Measurements from ENCODE around the gene PRAMEF20.

The PRAMEF20 gene

DNA sequence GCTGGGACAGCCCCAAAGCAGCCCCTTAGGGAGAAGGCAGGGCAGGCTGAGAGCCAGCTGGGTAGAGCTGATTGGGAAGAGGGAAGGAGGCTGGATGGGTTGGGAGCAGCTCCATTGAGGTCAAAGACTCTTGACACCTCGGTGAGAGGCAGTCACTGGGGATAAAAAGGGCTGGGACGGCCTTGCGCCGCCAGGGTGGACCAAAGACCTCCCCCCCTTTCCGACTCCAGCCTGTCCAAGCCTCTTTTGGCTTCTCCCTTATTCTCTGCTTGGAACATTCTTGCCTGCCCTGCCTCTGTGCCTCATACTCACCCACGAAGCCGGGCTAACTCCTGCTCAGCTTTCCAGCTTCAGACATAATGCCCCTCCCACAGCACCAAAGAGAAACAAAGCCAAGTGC lies 52.4 kb downstream of the PRAMEF20 start:
- Histone ChIP-seq H3K36me3 (ENCODE audit: control insufficient read depth, insufficient read depth, low read length) (no peaks in the 10 kb centered on the region), H3K27me3 (replicated peaks; ENCODE audit: control insufficient read depth, insufficient read depth, low read length) (no peaks in the 10 kb centered on the region; the same call in none of the 2 replicates), H3K4me3 (replicated peaks; ENCODE audit: low read depth, low read length) (no peak overlapping the region)
- TF ChIP-seq, protein P1, sequence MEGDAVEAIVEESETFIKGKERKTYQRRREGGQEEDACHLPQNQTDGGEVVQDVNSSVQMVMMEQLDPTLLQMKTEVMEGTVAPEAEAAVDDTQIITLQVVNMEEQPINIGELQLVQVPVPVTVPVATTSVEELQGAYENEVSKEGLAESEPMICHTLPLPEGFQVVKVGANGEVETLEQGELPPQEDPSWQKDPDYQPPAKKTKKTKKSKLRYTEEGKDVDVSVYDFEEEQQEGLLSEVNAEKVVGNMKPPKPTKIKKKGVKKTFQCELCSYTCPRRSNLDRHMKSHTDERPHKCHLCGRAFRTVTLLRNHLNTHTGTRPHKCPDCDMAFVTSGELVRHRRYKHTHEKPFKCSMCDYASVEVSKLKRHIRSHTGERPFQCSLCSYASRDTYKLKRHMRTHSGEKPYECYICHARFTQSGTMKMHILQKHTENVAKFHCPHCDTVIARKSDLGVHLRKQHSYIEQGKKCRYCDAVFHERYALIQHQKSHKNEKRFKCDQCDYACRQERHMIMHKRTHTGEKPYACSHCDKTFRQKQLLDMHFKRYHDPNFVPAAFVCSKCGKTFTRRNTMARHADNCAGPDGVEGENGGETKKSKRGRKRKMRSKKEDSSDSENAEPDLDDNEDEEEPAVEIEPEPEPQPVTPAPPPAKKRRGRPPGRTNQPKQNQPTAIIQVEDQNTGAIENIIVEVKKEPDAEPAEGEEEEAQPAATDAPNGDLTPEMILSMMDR (IDR thresholded peaks at IDR 0.05; ENCODE audit: insufficient read depth, low read length, poor library complexity, severe bottlenecking), result no peak
- DNase-seq (ENCODE audit: extremely low read depth, insufficient read length), result no peak

DNA sequence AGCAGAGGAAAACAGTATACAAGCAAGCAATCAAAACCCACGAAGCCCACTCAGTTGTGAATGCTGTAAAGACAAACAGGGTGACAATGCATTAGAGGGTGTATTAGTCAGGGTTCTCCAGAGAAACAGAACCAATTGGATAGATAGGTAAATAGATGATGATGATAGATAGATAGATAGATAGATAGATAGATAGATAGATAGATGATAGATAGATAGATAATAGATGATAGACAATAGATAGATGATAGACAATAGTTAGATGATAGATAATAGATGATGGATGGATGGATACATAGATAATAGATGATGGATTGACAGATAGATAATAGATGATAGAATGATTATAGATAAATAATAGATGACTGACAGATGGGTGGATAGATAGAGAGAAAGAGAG lies 55.3 kb downstream of the PRAMEF20 start:
- TF ChIP-seq, protein P1 (IDR thresholded peaks at IDR 0.05; ENCODE audit: insufficient read depth, low read length, poor library complexity, severe bottlenecking), result no peak
- no peaks in the 10 kb centered on the region for H3K36me3 ChIP-seq (ENCODE audit: control insufficient read depth, insufficient read depth, low read length)
- no peak overlapping the region for H3K4me3 ChIP-seq (replicated peaks; ENCODE audit: low read depth, low read length)
- no peaks in the 10 kb centered on the region; the same call in none of the 2 replicates for H3K27me3 ChIP-seq (replicated peaks; ENCODE audit: control insufficient read depth, insufficient read depth, low read length)
- DNase-seq (ENCODE audit: extremely low read depth, insufficient read length), result no peak

DNA sequence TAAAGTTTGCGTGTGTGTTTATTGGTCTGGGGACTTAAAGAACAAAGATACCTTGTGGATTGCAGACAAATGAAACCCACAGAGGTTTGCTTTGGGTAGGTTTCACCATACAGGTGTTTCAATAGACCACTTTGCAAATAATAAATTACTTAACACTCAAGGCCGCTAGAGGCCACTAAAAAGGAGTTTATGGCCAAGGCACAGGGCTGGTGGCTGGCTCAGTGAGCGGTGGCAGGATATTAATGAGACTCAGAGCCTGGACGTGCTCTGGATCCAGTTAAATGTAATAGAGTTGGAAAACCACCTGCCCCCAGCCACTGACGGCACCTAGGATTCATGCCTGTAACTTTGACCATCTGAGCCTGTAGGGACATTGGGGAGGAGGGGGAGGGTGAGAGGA lies 59.1 kb downstream of the PRAMEF20 start:
- DNase-seq (ENCODE audit: extremely low read depth, insufficient read length), result no peak
- TF ChIP-seq, protein P1 (IDR thresholded peaks at IDR 0.05; ENCODE audit: insufficient read depth, low read length, poor library complexity, severe bottlenecking), result peak; percentile 53
- no peak overlapping the region for H3K4me3 ChIP-seq (replicated peaks; ENCODE audit: low read depth, low read length)
- no peaks in the 10 kb centered on the region; the same call in none of the 2 replicates for H3K27me3 ChIP-seq (replicated peaks; ENCODE audit: control insufficient read depth, insufficient read depth, low read length)
- no peaks in the 10 kb centered on the region for H3K36me3 ChIP-seq (ENCODE audit: control insufficient read depth, insufficient read depth, low read length)

Measured in GM06990 (cell line).